K562 (cell line): Measurements from ENCODE around the gene DCAF10. TPM values are rescaled to one million over a fixed set of nuclear protein-coding genes. Genes with fewer than 3 reads are reported as not detected.
A peak's percentile ranks its signal among the peaks of the same experiment; 100 is the strongest.

Source experiments
- BRF2 ChIP-seq: IDR thresholded peaks from 3 replicates; pipeline ENCODE4 v1.6.1; 2011; ENCODE audit warnings: borderline replicate concordance, mild to moderate bottlenecking; ENCODE audit not compliant: insufficient read length, insufficient read depth
- CC2D1A ChIP-seq: fragments of 450-650 bp; IDR thresholded peaks from 2 replicates; pipeline ENCODE4 v1.6.1; 2017; ENCODE audit warnings: mild to moderate bottlenecking
- E2F4 ChIP-seq: sonication (generic); formaldehyde crosslinking; IDR thresholded peaks from 2 replicates; pipeline ENCODE4 v1.8.0; 2022; ENCODE audit warnings: mild to moderate bottlenecking, low read depth, missing genetic modification reagents
- FOXP1 ChIP-seq: sonication (generic); formaldehyde crosslinking; IDR thresholded peaks from 2 replicates; pipeline ENCODE4 v1.8.0; 2022; ENCODE audit warnings: mild to moderate bottlenecking, missing genetic modification reagents
- HLTF ChIP-seq: fragments of 450-650 bp; IDR thresholded peaks from 2 replicates; pipeline ENCODE4 v1.6.1; 2016
- PURB ChIP-seq: sonication (generic); formaldehyde crosslinking; IDR thresholded peaks from 2 replicates; pipeline ENCODE4 v1.9.0; 2021; ENCODE audit warnings: low read depth, mild to moderate bottlenecking, missing genetic modification reagents
- SFPQ ChIP-seq: fragments of 200-400 bp; formaldehyde crosslinking; IDR thresholded peaks from 2 replicates; pipeline ENCODE4 v1.6.1; 2017; ENCODE audit warnings: mild to moderate bottlenecking, low read depth, low read length, moderate library complexity
- SMARCA5 ChIP-seq: fragments of 450-650 bp; IDR thresholded peaks from 2 replicates; pipeline ENCODE4 v1.6.1; 2016
- ZBTB34 ChIP-seq: fragments of 250-450 bp; sonication (Bioruptor Pico); IDR thresholded peaks from 2 replicates; pipeline ENCODE4 v1.8.0; 2021; ENCODE audit warnings: mild to moderate bottlenecking, moderate library complexity
- ZFP1 ChIP-seq: fragments of 450-650 bp; formaldehyde crosslinking; IDR thresholded peaks from 2 replicates; pipeline ENCODE4 v1.4.0; 2020; ENCODE audit warnings: mild to moderate bottlenecking, mixed read lengths
- ZMIZ1 ChIP-seq, 2 experiments: fragments of 150-350 bp in 1 of 2; IDR thresholded peaks; 2 replicates each; pipeline ENCODE4 v1.6.1; 2012 to 2016; ENCODE audit warnings: low read depth in 2 of 2, low read length in 2 of 2, mild to moderate bottlenecking in 1 of 2, moderate library complexity in 1 of 2
- ZNF23 ChIP-seq: fragments of 250-450 bp; sonication (Bioruptor Pico); IDR thresholded peaks from 2 replicates; pipeline ENCODE4 v1.4.0; 2020; ENCODE audit warnings: mild to moderate bottlenecking
- ZNF280B ChIP-seq: fragments of 250-450 bp; sonication (Bioruptor Pico); IDR thresholded peaks from 2 replicates; pipeline ENCODE4 v1.5.1; 2021; ENCODE audit warnings: mild to moderate bottlenecking
- ZNF449 ChIP-seq: fragments of 250-450 bp; sonication (Bioruptor Pico); IDR thresholded peaks from 2 replicates; pipeline ENCODE4 v1.8.0; 2022; ENCODE audit warnings: moderate library complexity, mild to moderate bottlenecking, inconsistent platforms
- polyA plus RNA-seq, 8 experiments: library from polyadenylated mRNA; depleted of rRNA in 4 of 8; stranded (reverse) in 5 of 8; unstranded in 3 of 8; fragments of >200 nt; fragmentation: Nextera tagmentation in 2 of 8; fragmentation: Illumina TruSeq in 1 of 8; extraction: Ambion mirVana in 2 of 8; extraction: Trizol in 1 of 8; gene quantifications; 2 replicates each; pipeline versions ENCODE4 v1.2.1 to v1.2.3, GENCODE V29; 2011 to 2014; ENCODE audit warnings: inconsistent platforms in 1 of 8, missing spikeins in 1 of 8
- total RNA-seq, 7 experiments: library from RNA; depleted of rRNA in 6 of 7; stranded (reverse); fragments of >200 nt in 6 of 7; fragmentation: Illumina TruSeq in 2 of 7; extraction: Trizol in 2 of 7; gene quantifications; 2 replicates each; pipeline versions ENCODE4 v1.2.1 to v1.2.3, GENCODE V29; 2011 to 2021; ENCODE audit warnings: low replicate concordance in 1 of 7

DCAF10 gene
- total and polyA plus RNA-seq, 9 of the 15 experiments (the other 6 are each of a cell fraction or from before 2014, with no cell fraction given) = 6.8 to 40.1 (median 16.9) TPM

GRCh38 chr9:37904445-37905130 is 104.0 kb downstream of the DCAF10 start (continued):
- no peak for TF ChIP-seq ZNF280B (CRISPR knock-in tag)
- TF ChIP-seq ZBTB34 (CRISPR knock-in tag) = no peak
- no peak for TF ChIP-seq ZNF23
- TF ChIP-seq PURB = no peak
- TF ChIP-seq CC2D1A = 0 out of 2 replicates have a peak, but pooled peaks have one; percentile 49
- no peak for TF ChIP-seq BRF2
- no peak; the same call in 1 of the 2 replicates for TF ChIP-seq E2F4 (CRISPR knock-in tag)
- TF ChIP-seq SFPQ = no peak
- TF ChIP-seq ZFP1 (CRISPR knock-in tag) = 0 out of 2 replicates have a peak, but pooled peaks have one; percentile 41
- TF ChIP-seq FOXP1 (CRISPR knock-in tag) = 0 out of 2 replicates have a peak, but pooled peaks have one; percentile 15
- TF ChIP-seq ZMIZ1 (IDR thresholded peaks at IDR 0.05; ENCODE audit: low read depth in 2 of 2, low read length in 2 of 2) = no peak
- TF ChIP-seq HLTF = no peak
- TF ChIP-seq SMARCA5 = peak; percentile 42; the same call in 1 of the 2 replicates
- TF ChIP-seq ZNF449 (CRISPR knock-in tag) = peak; percentile 56; the same call in 1 of the 2 replicates
